Measurements from ENCODE around the gene RAB3C.

- TF ChIP-seq CTCF (optimal IDR thresholded peaks at IDR 0.05 in 1 of 3, IDR thresholded peaks at IDR 0.05 in 1 of 3, conservative IDR thresholded peaks at IDR 0.05 in 1 of 3; ENCODE audit: extremely low read depth in 1 of 3, insufficient read depth in 2 of 3, low read length in 3 of 3) (no peak), EZH2 (IDR thresholded peaks at IDR 0.05; ENCODE audit: low read length) (no peak)
These were observed 33.1 kb downstream of the RAB3C start for GRCh38 chr5:58615972-58616371.
